GM12875 (cell line): ENCODE results near the gene RFT1.

Experiments
- H3K4me3 ChIP-seq: one replicate; pipeline ENCODE4 v1.5.1; 2011; ENCODE audit warnings: low read depth, low read length, control low read depth
- TF ChIP-seq, protein P1 (sequence below): IDR thresholded peaks from 2 replicates; pipeline ENCODE4 v1.5.1; 2011; ENCODE audit warnings: low read depth, mild to moderate bottlenecking, control low read depth, inconsistent platforms, low read length, moderate library complexity, borderline replicate concordance; ENCODE audit not compliant: insufficient read depth

Gene RFT1

DNA sequence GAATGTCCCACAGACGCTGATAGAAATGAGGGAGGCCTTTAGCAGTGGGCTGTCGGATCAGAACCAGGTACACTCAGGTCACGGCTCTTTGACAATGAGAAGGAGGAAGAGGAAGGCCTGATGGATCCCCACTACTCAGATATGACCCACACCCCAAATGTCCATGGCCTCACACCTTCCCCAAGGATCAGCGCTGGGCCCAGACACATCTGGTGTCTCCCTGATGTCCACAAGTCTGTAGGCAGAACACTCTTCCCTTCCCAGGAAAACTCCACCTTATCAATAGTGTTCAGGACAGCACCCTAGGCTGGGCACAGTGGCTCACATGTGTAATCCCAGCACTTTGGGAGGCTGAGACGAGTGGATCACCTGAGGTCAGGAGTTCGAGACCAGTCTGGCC is 51.1 kb downstream of the RFT1 start:
- TF ChIP-seq, protein P1, sequence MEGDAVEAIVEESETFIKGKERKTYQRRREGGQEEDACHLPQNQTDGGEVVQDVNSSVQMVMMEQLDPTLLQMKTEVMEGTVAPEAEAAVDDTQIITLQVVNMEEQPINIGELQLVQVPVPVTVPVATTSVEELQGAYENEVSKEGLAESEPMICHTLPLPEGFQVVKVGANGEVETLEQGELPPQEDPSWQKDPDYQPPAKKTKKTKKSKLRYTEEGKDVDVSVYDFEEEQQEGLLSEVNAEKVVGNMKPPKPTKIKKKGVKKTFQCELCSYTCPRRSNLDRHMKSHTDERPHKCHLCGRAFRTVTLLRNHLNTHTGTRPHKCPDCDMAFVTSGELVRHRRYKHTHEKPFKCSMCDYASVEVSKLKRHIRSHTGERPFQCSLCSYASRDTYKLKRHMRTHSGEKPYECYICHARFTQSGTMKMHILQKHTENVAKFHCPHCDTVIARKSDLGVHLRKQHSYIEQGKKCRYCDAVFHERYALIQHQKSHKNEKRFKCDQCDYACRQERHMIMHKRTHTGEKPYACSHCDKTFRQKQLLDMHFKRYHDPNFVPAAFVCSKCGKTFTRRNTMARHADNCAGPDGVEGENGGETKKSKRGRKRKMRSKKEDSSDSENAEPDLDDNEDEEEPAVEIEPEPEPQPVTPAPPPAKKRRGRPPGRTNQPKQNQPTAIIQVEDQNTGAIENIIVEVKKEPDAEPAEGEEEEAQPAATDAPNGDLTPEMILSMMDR = no peak
- H3K4me3 ChIP-seq = no peak overlapping the region

DNA sequence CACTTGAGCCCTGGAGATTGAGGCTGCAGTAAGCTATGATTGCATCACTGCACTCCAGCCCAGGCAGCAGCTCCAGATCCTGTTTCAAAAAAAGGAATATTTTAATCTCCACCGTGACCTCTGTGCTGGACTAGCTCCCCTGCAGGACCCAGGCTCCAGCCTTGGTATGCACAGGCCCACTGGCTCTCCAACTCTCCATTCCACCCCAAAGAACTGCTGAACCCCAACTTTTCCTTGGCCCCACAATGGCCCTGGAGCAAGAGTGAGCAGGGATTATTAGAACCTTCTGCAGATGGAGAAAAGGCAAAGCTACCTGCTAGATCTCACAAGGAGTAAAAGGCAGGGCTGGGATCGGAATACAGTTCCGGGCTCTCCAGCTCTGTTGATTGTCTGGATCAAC is 51.6 kb downstream of the RFT1 start:
- TF ChIP-seq, protein P1 = no peak
- no peak overlapping the region for H3K4me3 ChIP-seq

DNA sequence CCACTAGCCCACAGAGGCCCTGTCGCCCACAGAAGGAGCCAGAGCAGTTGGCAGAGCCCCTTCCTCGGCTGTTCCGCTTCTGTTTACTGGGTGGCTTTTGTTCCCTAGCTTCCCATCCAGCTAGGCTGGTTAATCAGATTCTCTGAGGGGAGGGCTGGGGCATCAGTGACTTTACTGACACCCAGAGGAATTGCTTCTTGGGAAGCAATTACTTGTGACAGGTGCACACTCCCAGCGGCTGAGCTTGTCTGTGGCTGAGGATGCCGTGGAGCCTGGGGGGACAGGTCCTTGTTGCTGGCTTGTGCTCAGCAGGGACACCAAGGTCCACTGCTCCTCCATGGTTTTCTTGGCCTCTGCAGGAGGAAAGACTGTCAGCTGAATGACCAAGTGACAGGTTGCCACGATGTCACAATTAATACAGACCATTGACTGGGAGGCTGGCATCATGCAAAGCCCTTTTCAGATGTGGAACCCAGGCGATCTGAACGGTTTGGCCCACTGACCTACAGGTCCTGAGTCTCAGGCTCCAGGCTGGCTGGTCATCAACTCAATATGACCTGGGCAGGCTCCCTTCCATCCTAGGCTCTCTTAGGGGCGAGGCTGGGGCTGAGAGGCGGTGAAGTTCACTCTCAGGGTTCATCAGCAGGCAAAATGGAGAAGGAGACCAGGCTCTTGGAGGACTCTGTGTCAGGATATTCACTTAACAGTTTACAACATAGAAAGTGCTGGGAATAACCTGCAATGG is 52.6 kb downstream of the RFT1 start:
- no peak overlapping the region for H3K4me3 ChIP-seq

DNA sequence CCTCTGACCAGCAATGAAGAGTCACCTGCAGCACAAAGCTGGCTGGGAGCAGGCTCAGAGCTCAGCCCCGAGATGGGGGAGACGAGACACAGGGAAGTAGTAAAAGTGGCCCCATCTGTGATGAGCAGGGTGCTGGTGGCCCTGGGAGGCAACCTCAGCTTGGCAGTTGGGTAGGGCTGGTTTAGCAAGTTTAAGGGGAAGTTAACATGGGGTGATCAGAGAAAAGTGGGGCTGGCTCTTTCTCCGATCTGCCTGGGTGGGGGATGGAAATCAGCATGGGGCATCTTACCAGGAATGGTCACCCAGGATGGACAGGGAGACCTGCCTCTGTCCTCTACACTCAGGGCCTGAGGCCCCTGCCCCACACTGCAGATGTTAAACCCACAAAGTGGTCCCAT is 54.5 kb downstream of the RFT1 start:
- TF ChIP-seq, protein P1 = no peak
- H3K4me3 ChIP-seq = no peak overlapping the region

More for the DNA sequence above, 52.6 kb downstream of the RFT1 start:
- TF ChIP-seq, protein P1 = no peak

DNA sequence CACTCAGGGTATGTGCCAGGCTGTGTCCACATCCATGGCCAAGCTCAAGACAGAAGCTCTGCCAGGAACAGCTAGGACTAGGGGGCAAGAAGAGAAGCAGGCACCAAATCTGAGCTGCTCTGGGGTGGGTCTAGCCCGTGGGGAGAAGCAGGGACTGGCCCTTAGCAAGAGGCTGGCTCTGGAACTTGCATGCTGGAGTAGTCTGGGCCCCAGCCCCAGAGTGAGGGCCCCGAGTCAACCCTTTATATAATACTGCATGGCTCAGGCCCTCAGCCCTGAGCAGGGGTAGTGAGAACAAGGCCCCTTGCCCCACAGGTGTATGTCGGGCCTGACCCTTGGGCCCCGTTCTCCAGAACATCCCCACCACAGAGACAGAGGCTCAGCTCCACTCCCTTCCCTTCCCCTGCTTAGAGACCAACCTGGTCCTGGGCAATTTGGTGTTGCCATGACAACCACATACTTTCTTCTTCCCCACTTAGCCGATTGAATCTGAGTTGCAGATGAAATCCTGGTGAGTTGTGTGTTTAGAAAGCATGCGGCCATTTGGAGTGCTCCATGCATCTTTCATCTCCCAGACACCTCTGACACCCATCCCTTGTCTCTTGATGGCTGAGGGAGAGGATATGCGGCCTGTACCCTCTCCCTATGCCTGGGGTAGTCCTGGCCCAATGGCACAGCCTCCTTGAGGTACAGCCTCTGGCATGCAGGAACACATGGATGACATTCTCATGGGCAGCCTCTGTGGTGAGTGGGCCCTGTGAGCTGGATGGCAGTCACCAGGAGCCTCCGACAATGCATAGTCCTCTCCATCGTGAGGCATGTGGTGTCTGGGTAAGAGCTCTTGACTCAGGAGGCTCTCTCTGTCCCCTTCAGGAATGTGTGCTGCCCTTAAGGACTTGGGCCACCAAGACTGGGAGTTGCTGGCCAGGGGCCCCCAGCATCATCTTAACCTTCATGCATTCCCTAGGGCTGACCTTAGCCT is 55.2 kb downstream of the RFT1 start:
- no peak overlapping the region for H3K4me3 ChIP-seq
- TF ChIP-seq, protein P1 = no peak

DNA sequence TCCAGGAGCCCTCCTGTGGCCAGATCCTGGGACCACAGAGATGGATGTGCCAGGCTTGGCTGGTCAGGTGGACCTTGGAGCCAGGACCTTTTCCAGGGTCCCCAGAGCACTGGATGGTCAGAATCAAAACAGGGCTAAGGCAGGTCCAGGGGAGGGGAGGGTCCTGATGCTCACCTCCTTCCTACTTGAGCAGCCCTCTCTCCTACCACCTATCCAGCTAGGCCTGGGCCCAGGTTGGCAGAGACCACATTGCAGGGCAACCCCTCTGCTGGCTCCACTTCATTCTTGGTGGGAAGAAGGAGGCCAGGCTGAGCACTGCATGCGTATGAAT is 55.9 kb downstream of the RFT1 start:
- H3K4me3 ChIP-seq = no peak overlapping the region
- TF ChIP-seq, protein P1 = no peak
